GM23338 (cell line): ENCODE results near the gene WWOX. TPM values are rescaled to one million over a fixed set of nuclear protein-coding genes. Genes with fewer than 3 reads are reported as not detected.
A peak's percentile ranks its signal among the peaks of the same experiment; 100 is the strongest.

Source experiments
- ATAC-seq: fragments of 200-7000 bp; cut with Tn5 transposase; 3 replicates; pipeline ENCODE4 v1.9.1; 2020
- DNase-seq: peaks from one replicate; pipeline ENCODE4 v3.0.0-alpha.2; 2015; ENCODE audit warnings: low spot score
- H2AFZ ChIP-seq: fragments of 200-600 bp; sonication (generic); 2 replicates; pipeline ENCODE4 v1.8.0; 2016; ENCODE audit warnings: antibody characterized with exemption, mild to moderate bottlenecking, moderate library complexity
- H3F3A ChIP-seq: fragments of 200-600 bp; sonication (generic); replicated peaks from 2 replicates; pipeline ENCODE4 v1.8.0; 2017; ENCODE audit warnings: antibody characterized with exemption, mixed run types, low read depth
- H3K27ac ChIP-seq: fragments of 200-600 bp; sonication (generic); 2 replicates; pipeline ENCODE4 v1.6.1; 2016; ENCODE audit warnings: low read depth
- H3K27me3 ChIP-seq: fragments of 200-600 bp; sonication (generic); 2 replicates; pipeline ENCODE4 v1.8.0; 2016; ENCODE audit warnings: mild to moderate bottlenecking, mixed run types, moderate library complexity; ENCODE audit not compliant: insufficient read depth
- H3K36me3 ChIP-seq: fragments of 200-600 bp; sonication (generic); 2 replicates; pipeline ENCODE4 v1.8.0; 2016; ENCODE audit warnings: mild to moderate bottlenecking; ENCODE audit not compliant: insufficient read depth
- H3K4me1 ChIP-seq: fragments of 200-600 bp; sonication (generic); 2 replicates; pipeline ENCODE4 v1.8.0; 2016; ENCODE audit warnings: mild to moderate bottlenecking, moderate library complexity; ENCODE audit not compliant: insufficient read depth
- H3K4me2 ChIP-seq: fragments of 200-600 bp; sonication (generic); 2 replicates; pipeline ENCODE4 v1.7.1; 2017; ENCODE audit warnings: mixed run types
- H3K4me3 ChIP-seq: fragments of 200-600 bp; sonication (generic); 2 replicates; pipeline ENCODE4 v1.6.1; 2016; ENCODE audit warnings: mixed run types
- H3K79me2 ChIP-seq: fragments of 200-600 bp; sonication (generic); replicated peaks from 2 replicates; pipeline ENCODE4 v1.8.0; 2017; ENCODE audit warnings: mild to moderate bottlenecking; ENCODE audit not compliant: insufficient read depth
- H3K9me2 ChIP-seq: fragments of 200-600 bp; sonication (generic); 2 replicates; pipeline ENCODE4 v1.8.0; 2017; ENCODE audit not compliant: insufficient read depth
- H4K20me1 ChIP-seq: fragments of 200-600 bp; sonication (generic); replicated peaks from 2 replicates; pipeline ENCODE4 v1.8.0; 2017; ENCODE audit warnings: mild to moderate bottlenecking; ENCODE audit not compliant: insufficient read depth
- H3K27ac Mint-ChIP-seq: 2 replicates; pipeline ENCODE4 v1.8.0; 2020; ENCODE audit warnings: inconsistent platforms, mild to moderate bottlenecking, moderate library complexity, mixed read lengths
- H3K27me3 Mint-ChIP-seq: 3 replicates; pipeline ENCODE4 v1.8.0; 2022; ENCODE audit warnings: low read depth, mild to moderate bottlenecking, moderate library complexity, mixed read lengths, inconsistent platforms; ENCODE audit not compliant: insufficient read depth, poor library complexity
- H3K36me3 Mint-ChIP-seq: 3 replicates; pipeline ENCODE4 v1.8.0; 2021; ENCODE audit warnings: low read depth, mild to moderate bottlenecking, inconsistent platforms, moderate library complexity, mixed read lengths
- H3K4me1 Mint-ChIP-seq: 3 replicates; pipeline ENCODE4 v1.8.0; 2020; ENCODE audit warnings: mild to moderate bottlenecking, inconsistent platforms, mixed read lengths
- H3K4me3 Mint-ChIP-seq: 3 replicates; pipeline ENCODE4 v1.8.0; 2021; ENCODE audit warnings: moderate library complexity, mild to moderate bottlenecking, inconsistent platforms, mixed read lengths
- H3K9me3 Mint-ChIP-seq: 3 replicates; pipeline ENCODE4 v1.8.0; 2020; ENCODE audit warnings: moderate library complexity, mild to moderate bottlenecking, inconsistent platforms, mixed read lengths
- CREB1 ChIP-seq: fragments of 250-450 bp; sonication (Bioruptor Pico); IDR thresholded peaks from 2 replicates; pipeline ENCODE4 v1.5.0; 2020; ENCODE audit warnings: low read depth, mild to moderate bottlenecking, moderate library complexity
- CTCF ChIP-seq, 2 experiments: fragments of 200-600 bp in 1 of 2; sonication (generic) in 1 of 2; conservative IDR thresholded peaks; 2 replicates each; pipeline versions ENCODE4 v1.5.1 to v1.6.1; 2016 to 2017; ENCODE audit warnings: antibody characterized with exemption in 2 of 2, low read depth in 2 of 2, mild to moderate bottlenecking in 2 of 2, moderate library complexity in 1 of 2
- ETS1 ChIP-seq: IDR thresholded peaks from 2 replicates; pipeline ENCODE4 v1.6.1; 2016; ENCODE audit warnings: antibody characterized with exemption
- EZH2 ChIP-seq: fragments of 200-600 bp; sonication (generic); IDR thresholded peaks from one replicate; pipeline ENCODE4 v1.8.0; 2017; ENCODE audit warnings: antibody characterized with exemption, mild to moderate bottlenecking, low read depth; ENCODE audit not compliant: unreplicated experiment
- EZH2phosphoT487 ChIP-seq: fragments of 200-600 bp; sonication (generic); IDR thresholded peaks from one replicate; pipeline ENCODE4 v1.8.1; 2018; ENCODE audit warnings: antibody characterized with exemption; ENCODE audit not compliant: unreplicated experiment
- JUNB ChIP-seq: IDR thresholded peaks from one replicate; pipeline ENCODE4 v1.6.1; 2016; ENCODE audit warnings: antibody characterized with exemption; ENCODE audit not compliant: unreplicated experiment
- NANOG ChIP-seq: IDR thresholded peaks from 2 replicates; pipeline ENCODE4 v1.6.1; 2016; ENCODE audit warnings: antibody characterized with exemption, borderline replicate concordance
- POLR2AphosphoS5 ChIP-seq: IDR thresholded peaks from 2 replicates; pipeline ENCODE4 v1.6.1; 2016; ENCODE audit warnings: antibody characterized with exemption, low read depth
- REST ChIP-seq: IDR thresholded peaks from one replicate; pipeline ENCODE4 v1.6.1; 2018; ENCODE audit warnings: antibody characterized with exemption; ENCODE audit not compliant: unreplicated experiment
- STAT1 ChIP-seq: IDR thresholded peaks from one replicate; pipeline ENCODE4 v1.6.1; 2016; ENCODE audit warnings: antibody characterized with exemption; ENCODE audit not compliant: unreplicated experiment
- ZNF114 ChIP-seq: fragments of 250-450 bp; sonication (Bioruptor Pico); IDR thresholded peaks from 2 replicates; pipeline ENCODE4 v1.5.0; 2020; ENCODE audit warnings: mild to moderate bottlenecking, moderate library complexity
- ZNF331 ChIP-seq: fragments of 250-450 bp; sonication (Bioruptor Pico); IDR thresholded peaks from 2 replicates; pipeline ENCODE4 v1.5.0; 2020; ENCODE audit warnings: low read depth, mild to moderate bottlenecking, moderate library complexity
- ZNF462 ChIP-seq: fragments of 250-450 bp; sonication (Bioruptor Pico); IDR thresholded peaks from 2 replicates; pipeline ENCODE4 v1.5.0; 2020; ENCODE audit warnings: mild to moderate bottlenecking, moderate library complexity
- polyA plus RNA-seq: library from polyadenylated mRNA; unstranded; fragments of >200 nt; fragmentation: Nextera tagmentation; extraction: Ambion mirVana; gene quantifications from 2 replicates; pipeline ENCODE4 v1.2.1, GENCODE V29; 2016
- total RNA-seq: library from RNA; depleted of rRNA; stranded (reverse); fragments of >200 nt; shearing (Covaris generic); gene quantifications from 2 replicates; pipeline ENCODE4 v1.2.3, GENCODE V29; 2014

The WWOX gene
- total and polyA plus RNA-seq, 2 experiments from 2014 or later = 10.0 to 19.3 TPM

GRCh38 chr16:78443542-78444364 is 344.3 kb downstream of the WWOX start:
- no peak for DNase-seq
- Mint-ChIP-seq H3K4me1 (peaks cover 32% of the 10 kb centered on the region), H3K27me3 (no peaks in the 10 kb centered on the region), H3K27ac (no peak overlapping the region; the same call in 1 of the 2 replicates), H3K36me3 (no peaks in the 10 kb centered on the region), H3K4me3 (no peak overlapping the region), H3K9me3 (no peaks in the 10 kb centered on the region)
- Histone ChIP-seq H3K36me3 (no peaks in the 10 kb centered on the region), H2AFZ (peak overlapping the region; percentile 91; the same call in 1 of the 2 replicates), H3K4me2 (no peak overlapping the region), H3K4me1 (peaks cover 6% of the 10 kb centered on the region), H3K27ac (no peak overlapping the region), H3K79me2 (no peaks in the 10 kb centered on the region), H4K20me1 (no peaks in the 10 kb centered on the region), H3K4me3 (no peak overlapping the region), H3K9me2 (peaks cover 4% of the 10 kb centered on the region; the same call in 1 of the 2 replicates), H3F3A (no peaks in the 10 kb centered on the region), H3K27me3 (no peaks in the 10 kb centered on the region)
- ATAC-seq = no peak
- no peak for TF ChIP-seq REST
- no peak for TF ChIP-seq ZNF331 (CRISPR knock-in tag)
- TF ChIP-seq EZH2phosphoT487 = no peak
- no peak for TF ChIP-seq CTCF (conservative IDR thresholded peaks at IDR 0.05; ENCODE audit: low read depth in 2 of 2)
- no peak for TF ChIP-seq NANOG
- no peak for TF ChIP-seq ZNF114 (CRISPR knock-in tag)
- TF ChIP-seq CREB1 (CRISPR knock-in tag) = no peak
- TF ChIP-seq STAT1 = no peak
- TF ChIP-seq ETS1 = no peak
- TF ChIP-seq JUNB = no peak
- TF ChIP-seq POLR2AphosphoS5 = no peak
- no peak for TF ChIP-seq EZH2
- TF ChIP-seq ZNF462 = no peak
